ENCODE data around the gene RAB18. TPM values are rescaled to one million over a fixed set of nuclear protein-coding genes. Genes with fewer than 3 reads are reported as not detected.
"Not testable (repeated sequence)": the region's sequence is repeated elsewhere in the genome, so short reads cannot be mapped to it uniquely, and the experiment has no call there.

RAB18 gene
- total and polyA plus RNA-seq, 2 donors from 2014 or later: 57.9 to 113 TPM

- no peak for FAIRE-seq
- intact Hi-C loops (cut with DNase I): no loop called here
- Histone ChIP-seq H3K4me1 (ENCODE audit: control insufficient read depth in 2 of 3, insufficient read depth in 2 of 3, low read depth in 1 of 3, low read length in 3 of 3) (no peaks in the 10 kb centered on the region), H3K27ac (ENCODE audit: low read depth in 2 of 2, low read length in 2 of 2) (no peak overlapping the region), H3K9ac (ENCODE audit: low read length in 3 of 3) (no peak overlapping the region), H3K27me3 (ENCODE audit: control insufficient read depth, insufficient read depth, low read length) (no peaks in the 10 kb centered on the region), H3K36me3 (ENCODE audit: control insufficient read depth in 2 of 3, insufficient read depth in 3 of 3, low read length in 3 of 3) (no peaks in the 10 kb centered on the region), H3K4me3 (ENCODE audit: low read length in 3 of 3) (no peak overlapping the region), H3K9me3 (ENCODE audit: control insufficient read depth in 2 of 3, insufficient read depth in 1 of 3, low read length in 3 of 3) (no peaks in the 10 kb centered on the region)
- DNase-seq: no peak
- no peak for TF ChIP-seq CTCF (IDR thresholded peaks at IDR 0.05; ENCODE audit: borderline replicate concordance, extremely low read depth, insufficient read depth)
Observed at GRCh38 chr10:27464993-27465392, 39.1 kb upstream of the RAB18 start.

DNA sequence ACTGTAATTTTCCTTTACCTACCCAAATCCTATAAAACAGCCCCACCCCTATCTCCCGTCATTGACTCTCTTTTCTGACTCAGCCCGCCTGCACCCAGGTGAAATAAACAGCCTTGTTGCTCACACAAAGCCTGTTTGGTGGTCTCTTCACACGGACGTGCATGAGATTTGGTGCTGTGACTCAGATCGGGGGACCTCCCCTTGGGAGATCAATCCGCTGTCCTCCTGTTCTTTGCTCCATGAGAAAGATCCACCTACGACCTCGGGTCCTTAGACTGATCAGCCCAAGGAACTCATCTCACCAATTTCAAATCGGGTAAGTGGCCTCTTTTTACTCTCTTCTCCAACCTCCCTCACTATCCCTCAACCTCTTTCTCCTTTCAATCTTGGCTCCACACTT, 38.5 kb upstream of the RAB18 start:
- H3K27me3 ChIP-seq (ENCODE audit: control insufficient read depth, insufficient read depth, low read length); DNase-seq; H3K4me3 ChIP-seq (ENCODE audit: low read length in 3 of 3); H3K9me3 ChIP-seq (ENCODE audit: control insufficient read depth in 2 of 3, insufficient read depth in 1 of 3, low read length in 3 of 3); H3K4me1 ChIP-seq (ENCODE audit: control insufficient read depth in 2 of 3, insufficient read depth in 2 of 3, low read depth in 1 of 3, low read length in 3 of 3); intact Hi-C loops (cut with DNase I); H3K36me3 ChIP-seq (ENCODE audit: control insufficient read depth in 2 of 3, insufficient read depth in 3 of 3, low read length in 3 of 3); FAIRE-seq; H3K9ac ChIP-seq (ENCODE audit: low read length in 3 of 3); H3K27ac ChIP-seq (ENCODE audit: low read depth in 2 of 2, low read length in 2 of 2): not testable (repeated sequence)

DNA sequence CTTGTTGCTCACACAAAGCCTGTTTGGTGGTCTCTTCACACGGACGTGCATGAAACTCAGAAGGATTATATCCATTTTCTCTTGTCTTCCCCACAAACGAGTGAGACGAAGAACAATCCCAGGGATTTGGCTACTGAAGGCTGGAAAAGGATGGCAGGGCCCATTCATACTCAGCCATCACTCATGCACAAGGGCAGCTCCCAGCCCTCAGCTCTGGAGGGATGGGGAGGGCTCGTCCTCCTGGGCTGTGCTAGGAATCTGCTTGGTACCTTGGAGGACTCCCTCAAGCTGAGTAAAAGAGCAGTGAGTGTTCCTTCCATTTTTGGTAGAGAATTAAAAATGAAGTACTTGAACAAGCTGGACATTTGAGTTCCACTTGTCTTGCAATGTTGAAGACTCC, 33.2 kb upstream of the RAB18 start:
- Histone ChIP-seq H3K4me3 (ENCODE audit: low read length in 3 of 3) (no peak overlapping the region), H3K36me3 (ENCODE audit: control insufficient read depth in 2 of 3, insufficient read depth in 3 of 3, low read length in 3 of 3) (no peaks in the 10 kb centered on the region), H3K9ac (ENCODE audit: low read length in 3 of 3) (no peak overlapping the region), H3K27me3 (ENCODE audit: control insufficient read depth, insufficient read depth, low read length) (no peaks in the 10 kb centered on the region), H3K9me3 (ENCODE audit: control insufficient read depth in 2 of 3, insufficient read depth in 1 of 3, low read length in 3 of 3) (no peaks in the 10 kb centered on the region), H3K27ac (ENCODE audit: low read depth in 2 of 2, low read length in 2 of 2) (no peak overlapping the region), H3K4me1 (ENCODE audit: control insufficient read depth in 2 of 3, insufficient read depth in 2 of 3, low read depth in 1 of 3, low read length in 3 of 3) (no peaks in the 10 kb centered on the region)
- DNase-seq (no peak), FAIRE-seq (no peak)
- intact Hi-C loops (cut with DNase I): no loop called here
- TF ChIP-seq CTCF (IDR thresholded peaks at IDR 0.05; ENCODE audit: borderline replicate concordance, extremely low read depth, insufficient read depth): no peak

DNA sequence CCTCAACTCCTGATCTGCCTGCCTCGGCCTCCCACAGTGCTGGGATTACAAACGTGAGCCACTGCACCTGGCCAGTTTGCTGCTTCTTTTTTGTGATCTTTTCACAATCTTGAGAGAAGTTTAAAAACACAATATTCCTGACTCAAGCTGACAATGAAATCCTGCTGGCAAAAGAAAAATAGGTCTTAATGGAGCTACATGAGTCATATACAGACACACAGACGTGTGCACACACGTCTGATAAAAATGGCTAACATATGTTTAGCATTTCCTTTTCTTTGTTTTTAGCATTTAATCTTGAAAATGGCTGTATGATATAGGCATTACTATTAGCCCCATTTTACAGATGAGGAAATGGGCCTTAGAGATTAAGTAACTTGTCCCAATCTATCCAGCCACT, 29.4 kb upstream of the RAB18 start:
- Histone ChIP-seq H3K9me3 (ENCODE audit: control insufficient read depth in 2 of 3, insufficient read depth in 1 of 3, low read length in 3 of 3) (peaks cover 0 to 5% (median 0%) of the 10 kb centered on the region in 3 donors), H3K36me3 (ENCODE audit: control insufficient read depth in 2 of 3, insufficient read depth in 3 of 3, low read length in 3 of 3) (no peaks in the 10 kb centered on the region), H3K4me3 (ENCODE audit: low read length in 3 of 3) (no peak overlapping the region), H3K27me3 (ENCODE audit: control insufficient read depth, insufficient read depth, low read length) (no peaks in the 10 kb centered on the region), H3K4me1 (ENCODE audit: control insufficient read depth in 2 of 3, insufficient read depth in 2 of 3, low read depth in 1 of 3, low read length in 3 of 3) (no peaks in the 10 kb centered on the region), H3K27ac (ENCODE audit: low read depth in 2 of 2, low read length in 2 of 2) (no peak overlapping the region), H3K9ac (ENCODE audit: low read length in 3 of 3) (no peak overlapping the region)
- no peak for TF ChIP-seq CTCF (IDR thresholded peaks at IDR 0.05; ENCODE audit: borderline replicate concordance, extremely low read depth, insufficient read depth)
- DNase-seq (no peak), FAIRE-seq (no peak)
- intact Hi-C loops (cut with DNase I): no loop called here
